GM12878 (cell line): Measurements from ENCODE around the gene DDX24.
A peak's percentile ranks its signal among the peaks of the same experiment; 100 is the strongest.

Experiments used
- ESRRA ChIP-seq: IDR thresholded peaks from 2 replicates; pipeline ENCODE4 v1.6.1; 2012; ENCODE audit warnings: mild to moderate bottlenecking, low read length, improper control_type of control experiment
- POLR2AphosphoS2 ChIP-seq: IDR thresholded peaks from 2 replicates; pipeline ENCODE4 v1.6.1; 2011; ENCODE audit warnings: low read depth, mild to moderate bottlenecking, low read length, improper control_type of control experiment, moderate library complexity
- TF ChIP-seq, protein P1 (sequence below), 3 experiments: IDR thresholded peaks in 2 of 3; conservative IDR thresholded peaks in 1 of 3; 2 replicates each; pipeline ENCODE4 v1.5.1; 2011; ENCODE audit warnings: low read depth in 3 of 3, low read length in 3 of 3, mild to moderate bottlenecking in 3 of 3, control low read depth in 2 of 3, moderate library complexity in 2 of 3, inconsistent platforms in 1 of 3, mixed read lengths in 1 of 3; ENCODE audit not compliant: control insufficient read depth in 2 of 3, insufficient read depth in 1 of 3; ENCODE audit errors: extremely low read depth in 1 of 3

DNA sequence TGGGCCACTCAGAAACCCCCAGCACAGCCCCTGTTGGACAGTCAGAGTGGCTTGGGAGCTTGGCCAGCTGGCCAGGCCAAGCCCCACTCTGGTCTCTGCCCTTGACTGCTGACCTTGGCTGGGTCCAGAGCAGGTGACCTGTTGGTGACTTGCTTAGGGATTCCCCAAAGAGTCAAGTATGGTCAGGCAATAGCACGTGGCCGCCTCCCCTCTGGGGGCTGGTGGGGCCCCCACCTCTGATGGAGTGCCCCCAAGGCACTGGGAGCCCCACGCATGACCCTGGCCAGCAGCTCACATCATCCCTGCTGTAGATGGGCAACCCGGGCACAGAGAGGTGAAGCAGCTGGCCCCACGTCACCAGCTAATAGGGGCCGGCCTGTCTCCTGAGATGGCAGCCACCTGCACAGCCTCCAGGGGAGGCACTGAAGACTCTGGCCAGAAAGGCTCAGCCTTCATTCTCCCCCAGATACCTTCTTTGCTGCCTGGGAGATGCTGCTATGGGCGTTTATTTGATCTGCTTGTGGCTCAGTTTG lies 82.1 kb downstream of the DDX24 start:
- TF ChIP-seq ESRRA (peak; percentile 59; the same call in 1 of the 2 replicates), POLR2AphosphoS2 (no peak)
- TF ChIP-seq, protein P1, sequence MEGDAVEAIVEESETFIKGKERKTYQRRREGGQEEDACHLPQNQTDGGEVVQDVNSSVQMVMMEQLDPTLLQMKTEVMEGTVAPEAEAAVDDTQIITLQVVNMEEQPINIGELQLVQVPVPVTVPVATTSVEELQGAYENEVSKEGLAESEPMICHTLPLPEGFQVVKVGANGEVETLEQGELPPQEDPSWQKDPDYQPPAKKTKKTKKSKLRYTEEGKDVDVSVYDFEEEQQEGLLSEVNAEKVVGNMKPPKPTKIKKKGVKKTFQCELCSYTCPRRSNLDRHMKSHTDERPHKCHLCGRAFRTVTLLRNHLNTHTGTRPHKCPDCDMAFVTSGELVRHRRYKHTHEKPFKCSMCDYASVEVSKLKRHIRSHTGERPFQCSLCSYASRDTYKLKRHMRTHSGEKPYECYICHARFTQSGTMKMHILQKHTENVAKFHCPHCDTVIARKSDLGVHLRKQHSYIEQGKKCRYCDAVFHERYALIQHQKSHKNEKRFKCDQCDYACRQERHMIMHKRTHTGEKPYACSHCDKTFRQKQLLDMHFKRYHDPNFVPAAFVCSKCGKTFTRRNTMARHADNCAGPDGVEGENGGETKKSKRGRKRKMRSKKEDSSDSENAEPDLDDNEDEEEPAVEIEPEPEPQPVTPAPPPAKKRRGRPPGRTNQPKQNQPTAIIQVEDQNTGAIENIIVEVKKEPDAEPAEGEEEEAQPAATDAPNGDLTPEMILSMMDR (IDR thresholded peaks at IDR 0.05 in 2 of 3, conservative IDR thresholded peaks at IDR 0.05 in 1 of 3; ENCODE audit: control insufficient read depth in 2 of 3, extremely low read depth in 1 of 3, insufficient read depth in 1 of 3, low read depth in 3 of 3, low read length in 3 of 3) = no peak
